Astrocyte (in vitro differentiated cells and primary cell): ENCODE results near the gene NFYB.

Experiments used
- CTCF ChIP-seq: IDR thresholded peaks from 2 replicates; pipeline ENCODE4 v1.5.1; 2011; ENCODE audit warnings: low read depth, mild to moderate bottlenecking, inconsistent platforms, low read length, moderate library complexity; ENCODE audit not compliant: insufficient read depth
- EZH2 ChIP-seq: IDR thresholded peaks from 2 replicates; pipeline ENCODE4 v1.6.1; 2012; ENCODE audit warnings: mild to moderate bottlenecking, low read length, inconsistent platforms; ENCODE audit not compliant: insufficient read depth

- TF ChIP-seq CTCF (no peak), EZH2 (no peak)
Measured at GRCh38 chr12:104175726-104176247, 37.8 kb upstream of the NFYB start.
